Measurements from ENCODE around the gene CEP112.
A peak's percentile ranks its signal among the peaks of the same experiment; 100 is the strongest.

CEP112 gene

DNA sequence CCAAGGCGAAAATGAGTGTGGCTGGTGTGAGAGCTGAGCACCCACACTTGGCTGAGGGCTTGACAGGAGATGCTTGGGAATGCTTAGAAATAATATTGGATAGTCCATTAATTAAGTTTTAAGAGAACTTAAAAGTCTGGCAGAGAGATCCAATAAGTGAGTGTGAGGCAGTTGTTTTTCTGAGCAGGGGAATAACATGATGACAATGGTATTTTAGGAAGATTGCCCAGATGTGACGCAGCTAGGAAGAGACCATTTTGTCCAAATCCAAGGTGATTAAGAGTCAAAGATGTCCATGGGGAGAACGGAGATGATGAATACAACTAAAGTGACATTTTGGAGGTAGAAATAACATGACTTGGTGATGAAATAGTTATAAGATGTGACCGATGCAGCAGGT, 527.7 kb downstream of the CEP112 start:
- no peak for DNase-seq (ENCODE audit: low read depth in 4 of 4, low spot score in 1 of 4)

DNA sequence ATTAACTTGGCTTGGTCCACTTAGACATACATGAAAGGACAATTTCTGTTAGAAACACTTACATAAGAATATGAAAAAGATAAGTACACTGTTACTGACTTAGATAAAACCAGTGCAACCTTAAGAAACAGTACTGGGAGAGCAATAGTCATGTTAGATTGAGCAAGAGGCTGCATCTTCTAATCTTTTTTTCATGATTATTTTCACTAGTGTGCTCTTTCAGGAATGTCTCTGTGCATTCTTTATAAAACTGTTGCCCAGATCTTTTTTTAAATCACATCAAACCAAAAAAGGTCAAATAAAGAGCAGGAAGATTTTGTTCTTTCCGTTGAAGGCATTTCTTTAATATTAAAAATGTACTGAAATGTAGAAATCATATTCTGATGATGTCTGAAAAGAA, 529.7 kb downstream of the CEP112 start:
- no peak for DNase-seq (ENCODE audit: low read depth in 4 of 4, low spot score in 1 of 4)

DNA sequence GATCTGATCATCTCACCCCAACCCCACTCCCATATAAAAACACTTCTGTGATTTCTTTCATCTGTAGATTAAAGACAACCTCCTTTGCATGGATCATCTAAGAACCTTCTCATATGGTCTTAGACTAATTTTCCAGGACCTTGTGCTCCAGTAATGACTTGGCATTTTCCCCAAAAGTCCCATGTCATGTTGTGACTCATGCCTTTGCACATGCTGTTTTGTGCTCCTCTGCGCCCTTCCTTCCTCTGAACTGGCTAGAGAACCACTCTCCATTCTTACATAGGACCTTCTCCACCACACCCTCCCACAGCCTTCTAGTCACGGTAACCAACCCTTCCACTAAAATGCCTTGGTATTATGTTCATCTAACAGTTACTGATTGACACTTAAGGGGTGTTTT, 531.0 kb downstream of the CEP112 start:
- no peak for DNase-seq (ENCODE audit: low read depth in 4 of 4, low spot score in 1 of 4)

DNA sequence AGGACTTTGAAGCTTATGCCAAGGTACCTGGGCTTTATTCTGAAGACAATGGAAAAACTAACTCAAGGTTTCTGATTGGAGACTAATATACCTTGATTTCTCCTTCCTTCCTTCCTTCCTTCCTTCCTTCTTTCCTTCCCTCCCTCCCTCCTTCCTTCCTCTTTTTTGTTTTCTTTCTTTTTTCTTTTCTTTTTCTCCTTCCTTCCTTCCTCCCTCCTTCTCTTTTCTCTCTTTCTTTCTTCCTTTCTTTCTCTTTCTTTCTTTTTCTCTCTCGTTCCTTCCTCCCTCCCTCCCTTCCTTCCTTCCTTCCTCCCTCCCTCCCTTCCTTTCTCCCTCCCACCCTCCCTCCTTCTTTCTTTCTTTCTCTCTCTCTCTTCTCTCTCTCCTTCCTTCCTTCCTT, 531.9 kb downstream of the CEP112 start:
- no peak for DNase-seq (ENCODE audit: low read depth in 4 of 4, low spot score in 1 of 4)

DNA sequence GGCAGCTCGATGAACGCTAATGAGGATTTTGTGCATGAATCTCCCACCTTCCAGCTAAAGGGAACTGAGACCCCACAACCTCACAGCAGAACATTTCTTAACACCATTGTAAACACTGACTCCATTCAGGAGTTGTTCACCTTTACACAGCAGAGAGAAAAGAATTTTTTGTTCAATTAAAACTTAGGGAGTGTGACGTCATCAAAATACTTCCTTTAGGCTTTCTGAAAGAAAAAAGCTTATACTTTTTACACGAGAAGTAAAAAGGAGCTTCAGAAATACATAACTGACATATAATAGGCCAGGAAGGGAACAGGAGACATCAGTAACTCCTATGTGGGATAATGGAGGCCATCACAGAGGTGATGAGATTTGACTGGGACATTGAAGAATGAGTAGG, 532.4 kb downstream of the CEP112 start:
- no peak for DNase-seq (ENCODE audit: low read depth in 4 of 4, low spot score in 1 of 4)

DNA sequence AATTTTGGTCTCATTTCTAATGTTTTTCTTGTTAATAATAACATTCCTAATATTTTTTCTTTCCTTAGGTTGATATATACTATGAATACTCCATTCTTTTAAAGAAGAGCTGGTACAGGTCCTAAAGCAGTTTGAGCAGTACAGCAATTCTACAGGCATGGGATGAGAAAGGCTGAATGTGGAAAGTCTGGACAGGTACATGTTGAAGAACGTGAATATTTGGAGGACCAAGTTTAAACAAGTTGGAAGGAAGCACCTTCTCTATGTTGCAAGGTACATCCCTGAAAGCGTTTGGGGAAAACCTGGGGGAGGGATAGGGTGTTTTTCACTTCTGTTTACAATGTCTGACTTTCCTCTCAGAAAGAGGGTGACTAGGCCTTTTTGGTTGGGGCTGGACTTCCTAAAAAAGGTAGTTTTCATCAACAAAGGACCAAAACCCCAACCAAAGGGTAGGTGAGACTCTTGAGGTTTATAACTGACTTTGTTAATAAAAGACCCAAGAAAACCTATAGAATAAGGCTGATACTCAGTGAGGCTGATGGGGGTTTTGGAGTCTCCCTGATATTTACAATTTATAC, 534.6 kb downstream of the CEP112 start:
- no peak for DNase-seq (ENCODE audit: low read depth in 4 of 4, low spot score in 1 of 4)

DNA sequence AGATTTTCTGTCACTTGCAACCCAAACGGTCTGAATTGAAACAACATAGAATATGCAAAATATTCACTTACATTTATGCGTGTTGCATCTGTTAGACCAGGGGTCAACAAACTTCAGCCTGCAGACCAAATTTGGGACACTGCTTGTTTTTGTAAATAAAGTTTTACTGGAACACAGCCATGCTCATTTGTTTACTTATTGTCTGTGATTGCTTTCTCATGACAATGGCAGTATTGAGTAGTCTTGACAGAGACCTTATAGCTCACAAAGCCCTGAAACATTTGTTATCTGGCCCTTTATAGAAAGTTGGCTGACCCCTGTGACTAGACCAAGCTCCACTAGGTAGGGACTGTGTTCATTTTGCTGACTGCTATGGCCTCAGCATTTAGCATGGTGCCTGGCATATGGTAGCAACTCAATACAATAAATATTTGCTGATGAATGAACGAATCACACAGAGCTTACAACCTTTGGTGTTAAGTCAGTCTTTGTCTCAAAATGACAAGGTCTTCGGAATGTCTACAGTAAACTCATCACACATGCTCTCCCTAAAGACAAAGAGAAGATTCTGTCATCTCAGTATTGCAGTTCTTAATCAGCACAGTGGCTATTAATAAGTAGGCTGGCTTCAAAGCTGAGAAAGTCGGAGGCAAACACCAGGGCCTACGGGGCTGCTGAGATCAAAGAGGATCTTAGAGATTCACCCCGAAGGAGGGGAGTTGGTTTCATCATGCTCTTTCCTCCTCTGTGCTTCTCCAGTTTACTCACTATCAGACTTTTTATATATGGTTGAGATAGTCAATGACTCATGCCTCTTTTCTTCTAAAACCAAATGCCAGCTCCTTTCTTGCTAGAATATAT, 535.3 kb downstream of the CEP112 start:
- peak in 2 of 4 experiments; percentile 30 to 47 for DNase-seq (ENCODE audit: low read depth in 4 of 4, low spot score in 1 of 4)

DNA sequence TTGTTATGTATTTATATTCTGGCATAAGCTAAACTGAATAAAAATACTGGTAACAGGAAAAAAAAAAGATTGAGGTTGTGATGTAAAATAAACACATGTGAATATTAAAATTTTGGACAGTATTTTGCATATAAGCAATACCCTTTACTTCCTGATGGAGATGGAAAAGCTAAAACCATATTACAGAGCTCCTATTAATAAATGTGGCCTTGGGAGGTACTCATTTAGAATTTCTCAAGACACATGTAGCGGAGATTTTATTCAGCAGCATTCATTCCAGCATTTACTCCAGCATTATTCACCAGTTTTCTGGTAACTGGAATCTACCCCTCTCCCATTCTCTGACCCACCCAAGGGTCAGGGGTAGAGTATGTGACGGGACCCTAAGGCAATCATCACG, 536.2 kb downstream of the CEP112 start:
- no peak for DNase-seq (ENCODE audit: low read depth in 4 of 4, low spot score in 1 of 4)

DNA sequence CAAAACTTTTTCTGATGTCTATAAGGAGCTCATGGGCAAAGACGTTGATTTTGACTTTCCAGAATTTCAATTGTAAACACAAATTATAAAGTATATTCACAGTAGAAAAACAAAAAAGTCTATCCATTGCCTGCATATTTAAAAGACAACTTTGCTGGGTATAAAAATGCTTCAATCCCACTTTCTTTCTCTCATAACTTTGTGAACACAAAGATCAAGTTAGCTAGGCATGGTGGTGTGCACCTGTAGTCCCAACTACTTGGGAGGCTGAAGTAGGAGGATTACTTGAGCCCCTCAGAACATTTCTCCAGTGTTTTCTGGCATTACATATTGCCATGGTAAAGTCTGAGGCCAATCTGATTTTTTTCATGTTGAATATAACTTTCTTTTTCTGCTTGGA, 547.4 kb downstream of the CEP112 start:
- DNase-seq (ENCODE audit: low read depth in 4 of 4, low spot score in 1 of 4) = no peak

DNA sequence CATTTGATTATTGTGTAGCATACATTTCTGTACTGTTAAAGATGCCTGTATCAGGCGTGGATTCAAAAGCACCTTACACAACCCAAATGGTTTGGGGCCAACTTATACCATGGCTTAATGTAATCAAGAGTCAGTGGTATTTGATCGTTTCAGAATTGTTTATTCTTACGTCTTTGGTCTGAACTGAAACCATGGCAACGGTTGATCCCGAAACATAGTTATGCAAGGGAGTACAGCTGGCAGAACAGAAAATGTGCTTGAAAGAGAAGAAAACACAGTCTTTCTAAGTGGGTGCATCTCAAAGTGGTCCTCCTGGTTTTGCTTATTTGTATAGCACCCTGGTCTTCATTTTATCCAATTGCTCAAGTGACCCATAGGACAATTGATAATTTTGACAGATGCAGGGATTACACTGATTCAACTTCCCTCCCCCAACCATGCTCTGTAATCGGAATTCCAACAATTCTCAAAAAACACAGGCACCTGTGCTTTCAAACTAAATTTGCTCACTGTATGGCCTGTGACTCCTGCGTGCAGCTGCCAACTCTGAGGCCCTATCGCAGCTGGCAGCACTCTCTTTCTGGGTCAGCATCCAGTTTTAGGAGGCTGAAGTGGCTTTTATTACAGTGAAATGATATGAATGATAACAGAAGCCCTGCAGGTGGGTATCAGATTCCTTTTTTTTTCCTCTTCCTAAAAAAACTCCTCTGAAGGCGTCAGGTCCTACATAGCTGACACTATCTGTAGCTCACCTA, 553.5 kb downstream of the CEP112 start:
- no peak for DNase-seq (ENCODE audit: low read depth in 4 of 4, low spot score in 1 of 4)

DNA sequence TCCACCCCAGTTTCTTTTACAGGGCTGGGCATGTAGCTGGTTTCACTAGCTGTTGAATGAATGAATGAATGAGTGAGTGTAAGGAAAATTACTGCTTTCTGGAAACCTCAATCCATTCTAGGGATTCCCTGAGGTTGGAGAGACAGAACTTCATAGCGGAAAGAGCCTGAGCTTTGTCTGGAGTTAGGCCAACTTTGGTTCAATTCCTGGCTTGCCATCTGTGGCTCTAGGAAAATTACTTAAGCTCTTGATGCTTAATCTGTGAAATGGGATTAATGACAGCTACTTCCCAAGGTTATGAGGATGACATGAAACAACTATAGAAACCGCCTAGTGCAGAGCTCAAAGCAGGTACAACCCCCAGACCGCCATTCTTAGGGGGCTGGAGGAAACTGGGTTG, 554.1 kb downstream of the CEP112 start:
- no peak for DNase-seq (ENCODE audit: low read depth in 4 of 4, low spot score in 1 of 4)

DNA sequence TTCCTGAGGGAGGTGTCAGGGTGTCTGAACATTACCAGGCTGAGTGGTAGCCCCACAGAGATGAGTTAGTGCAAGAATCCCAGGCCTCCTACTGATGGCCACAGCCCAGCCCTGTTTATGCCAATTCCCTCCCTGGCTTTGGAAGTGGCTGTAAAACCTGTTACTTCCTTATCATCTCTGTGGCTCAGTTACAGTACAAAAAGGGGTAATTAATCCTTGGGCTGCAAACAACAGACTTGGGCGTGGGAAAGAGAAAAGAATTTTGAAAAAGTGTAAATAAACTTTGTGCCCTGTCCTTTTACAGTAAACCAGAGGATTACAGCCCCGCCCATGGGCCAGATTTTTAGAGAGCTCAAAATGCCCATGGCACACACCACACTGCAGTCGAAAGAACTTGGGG, 557.4 kb downstream of the CEP112 start:
- no peak for DNase-seq (ENCODE audit: low read depth in 4 of 4, low spot score in 1 of 4)

DNA sequence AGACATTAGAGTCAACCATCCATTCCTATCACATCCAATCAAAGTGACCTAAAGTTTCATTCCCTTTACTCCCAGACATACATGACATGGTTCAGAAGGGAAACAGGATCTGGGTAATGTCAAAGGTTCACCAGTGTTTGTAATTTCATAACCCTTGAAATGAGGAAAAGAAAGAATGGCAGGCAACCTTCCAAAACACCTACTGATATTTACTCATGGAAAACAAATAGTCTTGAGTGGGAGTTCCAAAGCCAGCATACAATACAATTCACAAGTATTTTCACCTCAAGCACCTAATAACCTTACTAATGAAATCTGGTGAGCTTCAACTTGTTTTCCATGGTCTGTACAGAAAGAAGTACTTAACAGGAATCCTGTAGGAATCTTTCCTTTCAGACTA, 557.9 kb downstream of the CEP112 start:
- DNase-seq (ENCODE audit: low read depth in 4 of 4, low spot score in 1 of 4) = no peak

DNA sequence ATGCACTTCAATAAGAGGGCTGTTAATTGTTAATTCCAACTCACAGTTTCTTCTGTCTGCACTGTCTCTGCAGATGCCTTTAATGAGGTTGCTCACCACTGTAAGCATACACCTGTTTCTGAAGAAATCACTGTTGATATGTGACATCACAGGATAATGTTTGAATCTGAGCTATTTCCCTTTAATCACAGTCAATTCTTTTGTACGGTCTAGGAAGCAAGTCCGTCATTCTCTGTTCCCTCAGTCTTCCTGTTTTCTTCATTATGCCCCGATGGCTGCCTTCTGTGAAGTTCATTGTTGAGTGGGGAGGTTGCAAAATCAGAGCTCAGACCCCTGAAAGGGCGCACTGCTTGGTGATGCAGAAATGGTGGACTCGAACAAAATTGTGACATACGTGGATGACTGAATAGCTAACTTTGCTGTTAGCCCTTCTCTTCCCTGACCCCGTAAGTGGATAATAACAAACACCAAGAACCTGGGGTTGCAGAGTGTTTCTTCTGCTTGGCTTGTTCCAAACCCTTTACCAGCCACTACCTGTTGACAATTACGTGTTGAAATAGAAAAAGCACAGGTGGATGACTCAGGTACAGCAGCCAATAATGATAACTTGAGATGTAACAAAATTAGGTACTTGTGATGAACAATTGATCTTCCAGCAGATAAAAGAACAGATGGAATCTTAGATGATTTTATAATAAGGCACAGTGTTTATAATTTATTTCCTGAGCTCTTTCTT, 558.6 kb downstream of the CEP112 start:
- DNase-seq (ENCODE audit: low read depth in 4 of 4, low spot score in 1 of 4) = no peak

DNA sequence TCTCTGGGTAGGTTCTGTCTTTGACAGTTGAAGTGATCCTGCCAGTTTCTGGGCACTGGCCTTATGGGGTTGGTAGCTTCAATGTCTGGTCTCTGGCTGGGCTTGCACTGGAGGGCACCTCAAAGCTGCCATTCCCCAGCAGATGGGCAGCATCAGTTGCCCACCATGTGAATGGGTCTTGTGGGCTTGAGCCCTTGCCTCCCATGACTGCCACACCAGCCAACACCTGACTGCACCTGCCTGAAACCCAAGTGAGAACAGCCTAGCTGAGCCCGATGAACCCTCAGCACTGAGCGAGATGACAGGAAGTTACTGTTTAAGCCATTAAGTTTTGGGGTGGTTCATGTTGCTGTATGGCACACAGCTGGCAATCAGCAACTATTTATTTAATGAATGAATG, 561.4 kb downstream of the CEP112 start:
- DNase-seq (ENCODE audit: low read depth in 4 of 4, low spot score in 1 of 4) = no peak

DNA sequence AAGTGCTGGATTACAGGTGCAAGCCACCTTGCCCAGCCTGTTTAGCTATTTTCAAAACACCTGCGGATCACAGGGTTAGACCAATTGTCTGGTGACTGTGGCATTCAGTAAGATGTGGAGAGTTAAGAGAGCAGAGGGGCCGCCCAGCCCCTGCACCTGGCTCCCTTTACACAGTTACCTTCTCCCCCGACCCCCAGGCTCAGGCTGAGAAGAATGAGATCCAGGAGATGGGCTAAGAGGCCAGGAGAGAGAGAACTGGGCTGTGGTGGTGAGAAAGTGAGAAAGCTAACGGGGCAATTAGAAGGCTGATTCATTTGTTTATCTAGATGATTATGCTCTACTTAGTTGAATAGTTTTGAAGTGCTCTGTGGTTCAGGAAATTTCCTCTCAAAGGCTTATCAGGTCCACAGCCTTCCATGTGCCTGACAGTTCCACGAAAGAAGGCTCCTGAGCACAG, 562.7 kb downstream of the CEP112 start:
- no peak for DNase-seq (ENCODE audit: low read depth in 4 of 4, low spot score in 1 of 4)

DNA sequence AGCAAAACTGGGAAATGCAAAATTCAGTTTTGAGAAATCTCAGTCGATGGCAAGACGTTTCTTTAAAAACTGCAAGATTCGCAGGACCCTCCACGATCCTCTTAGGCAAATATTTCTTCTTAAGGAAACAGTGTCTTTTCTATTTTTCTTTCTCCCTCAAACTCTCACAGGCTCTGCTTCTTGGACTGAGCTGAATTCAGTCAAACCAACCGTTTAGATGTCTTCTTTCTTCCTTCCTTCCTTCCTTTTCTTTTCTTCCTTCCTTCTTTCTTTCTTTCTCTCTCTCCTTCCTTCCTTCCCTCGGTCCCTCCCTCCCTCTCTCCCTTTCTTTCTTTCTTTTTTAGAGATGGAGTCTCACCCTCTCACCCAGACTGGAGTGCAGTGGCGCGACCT, 563.3 kb downstream of the CEP112 start:
- DNase-seq (ENCODE audit: low read depth in 4 of 4, low spot score in 1 of 4) = no peak

DNA sequence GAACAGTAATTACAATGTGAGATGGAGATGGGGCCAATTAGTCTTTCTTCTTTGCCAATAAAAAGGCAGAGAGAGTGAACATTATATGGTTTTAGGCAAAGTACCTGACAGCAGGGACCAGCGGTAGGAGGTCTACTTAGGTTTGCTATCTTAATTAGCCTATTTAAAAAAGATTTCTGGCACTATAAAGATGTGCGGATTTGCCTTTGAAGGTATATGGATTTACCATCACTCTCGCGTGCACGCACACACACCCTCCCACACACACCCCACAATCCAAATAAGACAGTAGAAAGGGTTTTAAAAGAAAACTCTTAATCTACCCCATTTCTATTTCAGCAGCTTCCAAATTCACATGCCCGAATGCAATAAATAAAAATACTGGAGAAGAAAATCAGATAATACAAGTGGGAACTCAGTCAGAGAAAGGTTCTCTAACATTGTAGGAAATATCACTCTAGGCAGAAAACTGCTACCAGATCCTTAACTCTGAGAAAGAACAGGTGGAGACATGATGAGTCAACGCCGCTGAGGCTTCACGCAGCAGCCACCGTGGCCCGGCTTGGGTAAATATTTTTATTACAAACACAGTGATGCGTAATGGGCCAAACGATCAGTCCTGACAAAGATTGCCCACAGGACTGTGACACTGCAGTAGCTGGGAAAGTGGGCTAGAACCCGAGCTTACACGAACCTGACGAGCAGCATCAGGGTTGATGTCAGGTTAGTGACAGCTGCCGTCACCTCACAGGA, 563.9 kb downstream of the CEP112 start:
- DNase-seq (ENCODE audit: low read depth in 4 of 4, low spot score in 1 of 4) = no peak

DNA sequence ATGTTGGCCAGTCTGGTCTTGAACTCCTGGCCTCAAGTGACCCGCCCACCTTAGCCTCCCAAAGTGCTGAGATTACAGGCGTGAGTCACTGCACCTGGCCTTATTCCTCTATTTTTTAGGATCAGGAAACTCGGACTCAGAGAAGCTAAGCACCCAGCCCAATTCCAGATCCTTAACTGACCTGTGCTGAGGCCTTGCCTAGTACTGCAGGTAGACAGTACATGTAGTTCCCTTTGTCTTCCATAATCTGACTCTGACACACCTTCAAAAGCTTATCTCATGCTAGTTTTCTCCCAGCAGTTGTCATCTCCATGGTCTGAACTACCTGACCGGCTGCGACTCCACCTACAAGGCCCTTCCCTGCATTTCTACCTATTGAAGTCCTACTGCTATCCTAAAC, 564.8 kb downstream of the CEP112 start:
- no peak for DNase-seq (ENCODE audit: low read depth in 4 of 4, low spot score in 1 of 4)

DNA sequence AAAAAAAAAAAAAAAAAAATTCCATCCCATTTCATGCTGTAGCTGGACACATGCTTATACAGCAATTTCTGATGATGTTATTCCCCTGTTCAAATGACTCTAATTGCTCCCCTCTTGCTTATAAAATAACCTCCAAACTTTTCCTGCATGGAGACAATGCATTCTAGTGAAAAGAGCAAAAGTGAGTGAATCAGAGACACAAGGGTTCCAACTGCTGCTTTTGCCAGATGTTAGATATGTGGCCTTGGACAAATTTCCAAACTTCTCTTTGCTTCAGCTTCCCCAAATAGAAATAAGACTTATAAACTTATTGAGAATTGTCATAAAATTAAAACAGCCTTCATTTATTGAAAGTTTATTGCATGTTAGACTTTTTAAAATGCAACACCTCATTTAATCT, 565.5 kb downstream of the CEP112 start:
- no peak for DNase-seq (ENCODE audit: low read depth in 4 of 4, low spot score in 1 of 4)

DNA sequence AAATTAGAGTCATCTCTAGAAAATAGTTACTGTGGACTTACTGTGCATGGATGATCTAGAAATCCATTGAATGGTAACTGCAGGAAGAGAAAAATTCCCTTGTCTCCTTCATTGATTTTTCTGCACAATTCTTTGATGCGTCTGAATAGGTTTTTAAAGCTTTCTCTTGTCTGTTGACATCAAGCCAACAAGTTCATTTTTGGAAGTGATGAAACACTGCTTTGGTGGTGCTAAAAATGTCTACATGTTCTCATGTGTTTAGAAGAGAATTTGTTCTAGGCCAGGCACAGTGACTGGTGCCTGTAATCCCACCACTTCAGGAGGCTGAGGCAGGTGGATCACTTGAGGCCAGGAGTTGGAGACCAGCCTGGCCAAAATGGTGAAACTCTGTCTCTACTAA, 573.4 kb downstream of the CEP112 start:
- no peak for DNase-seq (ENCODE audit: low read depth in 4 of 4, low spot score in 1 of 4)

All from stimulated activated CD4-positive, alpha-beta T cell treated with anti-CD3 and anti-CD28 coated beads, Interleukin-1b, Interleukin-23, amount 100 ng/mL, for 24 hours (primary cell).